Suprapubic skin (tissue), 4 donors: ENCODE results near the gene CACNA2D1. TPM values are rescaled to one million over a fixed set of nuclear protein-coding genes. Genes with fewer than 3 reads are reported as not detected.

Experiments
- DNase-seq, 2 donors: peaks; one replicate each; pipeline ENCODE4 v3.0.0-alpha.2; 2019; ENCODE audit warnings: low spot score in 2 of 2
- H3K27ac ChIP-seq: fragments of 200-600 bp; sonication (generic); one replicate; pipeline ENCODE4 v1.5.1; 2019
- H3K27me3 ChIP-seq: fragments of 200-600 bp; sonication (generic); one replicate; pipeline ENCODE4 v1.5.1; 2019
- H3K36me3 ChIP-seq: fragments of 200-600 bp; sonication (generic); one replicate; pipeline ENCODE4 v1.5.1; 2019
- H3K4me1 ChIP-seq: fragments of 200-600 bp; sonication (generic); one replicate; pipeline ENCODE4 v1.5.1; 2019
- H3K4me3 ChIP-seq: fragments of 200-600 bp; sonication (generic); one replicate; pipeline ENCODE4 v1.5.1; 2019; ENCODE audit warnings: mild to moderate bottlenecking
- H3K9me3 ChIP-seq: fragments of 200-600 bp; sonication (generic); one replicate; pipeline ENCODE4 v1.5.1; 2019
- EP300 ChIP-seq: sonication (generic); formaldehyde crosslinking; IDR thresholded peaks from one replicate; pipeline ENCODE4 v1.6.1; 2017; ENCODE audit warnings: antibody characterized with exemption
- POLR2A ChIP-seq, 2 donors: fragments of 450-650 bp; IDR thresholded peaks; one replicate each; pipeline ENCODE4 v1.6.1; 2017; ENCODE audit warnings: antibody characterized with exemption in 2 of 2, mild to moderate bottlenecking in 2 of 2, moderate library complexity in 2 of 2
- POLR2AphosphoS5 ChIP-seq, 3 donors: sonication (generic); formaldehyde crosslinking; IDR thresholded peaks; one replicate each; pipeline ENCODE4 v1.6.1; 2017; ENCODE audit warnings: antibody characterized with exemption in 3 of 3
- WGBS: methylation state at CpG from one replicate; pipeline ENCODE4 v1.1.5; 2018; 5-methylcytosine and 5-hydroxymethylcytosine counted together
- total RNA-seq, 4 donors: library from RNA; depleted of rRNA; stranded (reverse); fragments of >200 nt; gene quantifications; one replicate each; pipeline ENCODE4 v1.1.0, GENCODE V29; 2016
- TF ChIP-seq, protein P1 (sequence below), 2 donors: fragments of 200-600 bp in 1 of 2; fragments of 450-650 bp in 1 of 2; sonication (generic) in 1 of 2; IDR thresholded peaks; one replicate each; pipeline ENCODE4 v1.5.1; 2016 to 2019; ENCODE audit warnings: antibody characterized with exemption in 2 of 2, mild to moderate bottlenecking in 1 of 2, moderate library complexity in 1 of 2

Gene CACNA2D1
- total RNA-seq, 4 donors from 2014 or later = 9.3 to 16.9 (median 10.6) TPM

GRCh38 chr7:82044497-82045080 is 399.0 kb downstream of the CACNA2D1 start:
- Histone ChIP-seq H3K27me3 (no peaks in the 10 kb centered on the region), H3K4me1 (no peaks in the 10 kb centered on the region), H3K9me3 (no peaks in the 10 kb centered on the region), H3K36me3 (no peaks in the 10 kb centered on the region), H3K27ac (no peak overlapping the region), H3K4me3 (no peak overlapping the region)
- TF ChIP-seq POLR2A (IDR thresholded peaks at IDR 0.05) (no peak), POLR2AphosphoS5 (IDR thresholded peaks at IDR 0.05) (no peak), EP300 (no peak)
- TF ChIP-seq, protein P1, sequence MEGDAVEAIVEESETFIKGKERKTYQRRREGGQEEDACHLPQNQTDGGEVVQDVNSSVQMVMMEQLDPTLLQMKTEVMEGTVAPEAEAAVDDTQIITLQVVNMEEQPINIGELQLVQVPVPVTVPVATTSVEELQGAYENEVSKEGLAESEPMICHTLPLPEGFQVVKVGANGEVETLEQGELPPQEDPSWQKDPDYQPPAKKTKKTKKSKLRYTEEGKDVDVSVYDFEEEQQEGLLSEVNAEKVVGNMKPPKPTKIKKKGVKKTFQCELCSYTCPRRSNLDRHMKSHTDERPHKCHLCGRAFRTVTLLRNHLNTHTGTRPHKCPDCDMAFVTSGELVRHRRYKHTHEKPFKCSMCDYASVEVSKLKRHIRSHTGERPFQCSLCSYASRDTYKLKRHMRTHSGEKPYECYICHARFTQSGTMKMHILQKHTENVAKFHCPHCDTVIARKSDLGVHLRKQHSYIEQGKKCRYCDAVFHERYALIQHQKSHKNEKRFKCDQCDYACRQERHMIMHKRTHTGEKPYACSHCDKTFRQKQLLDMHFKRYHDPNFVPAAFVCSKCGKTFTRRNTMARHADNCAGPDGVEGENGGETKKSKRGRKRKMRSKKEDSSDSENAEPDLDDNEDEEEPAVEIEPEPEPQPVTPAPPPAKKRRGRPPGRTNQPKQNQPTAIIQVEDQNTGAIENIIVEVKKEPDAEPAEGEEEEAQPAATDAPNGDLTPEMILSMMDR (IDR thresholded peaks at IDR 0.05) = peak in 1 of 2 donors; percentile 48
- DNase-seq = no peak
- WGBS = 7% methylated on average over 2 of the region's 2 CpGs

- no peak for TF ChIP-seq EP300
- Histone ChIP-seq H3K4me3 (no peak overlapping the region), H3K4me1 (no peaks in the 10 kb centered on the region), H3K27ac (no peak overlapping the region), H3K36me3 (no peaks in the 10 kb centered on the region), H3K9me3 (no peaks in the 10 kb centered on the region), H3K27me3 (no peaks in the 10 kb centered on the region)
- WGBS = 71% methylated on average over 1 of the region's 1 CpG
- no peak for DNase-seq
Measured at GRCh38 chr7:82039621-82040020, 404.0 kb downstream of the CACNA2D1 start.

DNA sequence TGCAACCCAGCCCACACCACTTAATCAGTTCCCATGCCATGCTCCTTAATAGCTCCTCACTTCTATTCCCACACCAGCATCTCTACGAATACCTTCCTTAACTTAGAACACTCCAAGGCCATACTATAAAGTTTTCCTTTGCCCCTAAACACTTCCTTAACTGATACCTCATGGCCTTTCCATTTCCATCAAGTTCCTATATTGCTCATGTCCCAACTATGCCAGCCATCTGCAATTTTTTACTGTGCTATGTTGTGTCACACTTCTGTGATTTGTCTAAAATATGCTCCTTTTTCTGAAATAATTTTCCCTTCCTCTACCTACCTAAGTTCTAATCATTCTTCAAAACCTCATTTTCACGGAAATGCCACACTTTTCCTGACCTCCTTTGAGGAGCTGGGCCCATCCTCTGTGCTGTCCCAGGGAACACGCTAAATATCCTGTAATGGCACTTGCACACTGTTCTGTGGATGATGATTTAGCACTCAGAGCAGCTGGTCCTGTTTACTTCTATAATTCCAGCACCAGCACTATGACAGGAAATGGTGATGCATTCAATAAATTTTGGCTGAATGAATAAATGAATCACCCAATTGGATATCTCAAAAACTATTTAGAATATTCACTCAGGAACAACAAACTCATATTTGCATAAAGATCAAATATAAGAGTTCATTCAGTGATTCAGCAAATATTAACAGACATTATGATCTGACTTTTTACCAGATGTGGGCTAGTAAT is 407.3 kb downstream of the CACNA2D1 start:
- H3K27me3 ChIP-seq = no peaks in the 10 kb centered on the region
- DNase-seq = no peak
- H3K4me3 ChIP-seq = no peak overlapping the region
- no peaks in the 10 kb centered on the region for H3K36me3 ChIP-seq
- H3K9me3 ChIP-seq = no peaks in the 10 kb centered on the region
- H3K27ac ChIP-seq = no peak overlapping the region
- no peaks in the 10 kb centered on the region for H3K4me1 ChIP-seq
- WGBS = 80% methylated on average over 3 of the region's 3 CpGs
- no peak for TF ChIP-seq POLR2A (IDR thresholded peaks at IDR 0.05)
- TF ChIP-seq, protein P1 (IDR thresholded peaks at IDR 0.05) = no peak
- TF ChIP-seq EP300 = no peak
- TF ChIP-seq POLR2AphosphoS5 (IDR thresholded peaks at IDR 0.05) = no peak

DNA sequence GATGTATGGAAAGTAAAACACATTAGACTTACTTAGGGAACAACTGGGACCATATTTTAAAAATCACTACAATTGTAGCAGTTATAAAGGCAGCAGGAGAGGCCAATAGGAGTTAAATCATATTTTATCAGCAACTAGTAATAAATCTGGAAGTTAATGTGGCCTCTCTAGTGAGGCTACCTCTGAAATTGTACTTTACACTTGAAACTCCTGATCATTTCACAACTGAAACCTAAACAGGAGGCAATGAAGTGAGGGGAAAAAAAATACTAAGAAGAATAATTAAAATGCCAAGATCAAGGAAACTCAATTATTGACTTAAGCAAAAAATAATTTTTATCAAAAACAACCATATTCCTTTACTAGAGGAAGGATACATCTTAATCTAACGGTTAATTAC is 408.1 kb downstream of the CACNA2D1 start:
- H3K27ac ChIP-seq = no peak overlapping the region
- no peak overlapping the region for H3K4me3 ChIP-seq
- TF ChIP-seq EP300 (no peak), POLR2AphosphoS5 (IDR thresholded peaks at IDR 0.05) (no peak)
- TF ChIP-seq, protein P1 (IDR thresholded peaks at IDR 0.05) = no peak
- no peak for DNase-seq
- H3K9me3 ChIP-seq = no peaks in the 10 kb centered on the region
- no peaks in the 10 kb centered on the region for H3K36me3 ChIP-seq
- 92% methylated on average over 1 of the region's 1 CpG for WGBS
- no peaks in the 10 kb centered on the region for H3K27me3 ChIP-seq
- no peaks in the 10 kb centered on the region for H3K4me1 ChIP-seq

DNA sequence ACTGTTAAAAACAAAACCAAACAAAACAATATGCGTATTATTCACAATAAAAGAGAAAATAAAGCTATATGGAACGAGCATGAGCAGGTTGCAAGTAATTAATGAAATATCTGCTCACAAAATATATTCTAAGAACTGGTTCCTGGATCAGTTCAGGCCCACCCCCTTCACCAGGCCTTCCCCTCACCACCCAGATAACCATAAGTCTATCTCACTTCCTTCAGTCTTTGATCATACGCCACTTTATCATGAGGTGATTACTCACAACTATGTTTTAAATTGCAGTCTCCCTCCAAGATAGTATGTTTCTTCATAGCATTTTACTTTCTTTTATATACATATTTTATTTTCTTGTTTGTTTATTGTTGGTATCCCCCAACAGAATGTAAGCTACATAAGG is 410.7 kb downstream of the CACNA2D1 start:
- Histone ChIP-seq H3K27me3 (no peaks in the 10 kb centered on the region), H3K4me3 (no peak overlapping the region), H3K27ac (no peak overlapping the region), H3K36me3 (no peaks in the 10 kb centered on the region), H3K9me3 (no peaks in the 10 kb centered on the region), H3K4me1 (no peaks in the 10 kb centered on the region)
- DNase-seq = no peak
- TF ChIP-seq POLR2AphosphoS5 (IDR thresholded peaks at IDR 0.05) (no peak), POLR2A (IDR thresholded peaks at IDR 0.05) (no peak), EP300 (no peak)
- TF ChIP-seq, protein P1 (IDR thresholded peaks at IDR 0.05) = no peak
- WGBS = 93% methylated on average over 3 of the region's 3 CpGs
